GM21423 (cell line): ENCODE measurements around the gene NALCN.

Source experiments
- ATAC-seq: cut with Tn5 transposase; IDR thresholded peaks from one replicate; pipeline ENCODE4 v1.9.1; 2021; ENCODE audit warnings: mild to moderate bottlenecking, moderate library complexity; ENCODE audit not compliant: unreplicated experiment

Gene NALCN

DNA sequence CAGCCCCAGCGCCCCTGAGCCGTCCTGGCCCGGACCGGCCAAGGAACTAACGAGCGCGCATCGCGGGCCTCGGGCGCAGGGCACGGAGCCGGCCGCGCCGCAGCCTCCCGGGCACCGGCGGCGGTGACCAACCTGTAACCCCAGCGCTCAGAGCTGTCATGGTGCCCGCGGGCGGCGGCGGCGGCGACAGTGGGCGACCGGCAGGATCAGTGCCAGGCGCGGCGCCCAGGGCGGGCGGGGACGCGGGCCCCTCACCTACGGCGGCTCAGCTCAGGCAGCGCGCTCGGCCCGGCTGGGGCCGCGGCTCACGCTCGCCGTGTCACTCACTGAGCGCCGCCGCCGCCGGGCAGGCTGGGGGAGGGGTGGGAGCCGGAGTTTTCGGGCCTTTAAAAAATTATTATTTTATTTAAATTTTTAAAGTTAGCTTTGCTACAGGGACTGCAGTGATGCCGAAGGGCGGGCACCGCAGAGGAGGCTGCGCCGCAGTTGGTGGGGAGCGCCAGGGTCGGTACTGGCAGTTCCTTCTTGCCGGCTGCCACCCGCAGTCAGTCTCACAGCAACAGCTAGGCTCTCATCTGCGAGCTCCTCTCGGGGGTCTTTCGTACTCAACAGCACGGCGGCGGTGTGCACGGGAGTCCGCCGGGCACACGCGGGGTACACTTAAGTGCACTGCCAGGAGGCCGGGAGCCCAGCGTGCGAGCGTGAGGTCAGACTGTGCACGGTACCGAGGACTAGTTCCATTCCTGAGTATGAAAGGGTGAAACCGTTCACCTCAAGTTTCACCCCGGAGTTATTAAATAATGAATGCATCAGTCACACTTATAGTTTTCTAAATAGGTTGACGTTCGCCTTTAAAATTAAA is at the start of gene NALCN:
Gene NALCN (minus strand): TSS at position 328 of the 862 bp plus-strand sequence. CDS start 17,382 bp downstream, outside the sequence.
- no peak for ATAC-seq

DNA sequence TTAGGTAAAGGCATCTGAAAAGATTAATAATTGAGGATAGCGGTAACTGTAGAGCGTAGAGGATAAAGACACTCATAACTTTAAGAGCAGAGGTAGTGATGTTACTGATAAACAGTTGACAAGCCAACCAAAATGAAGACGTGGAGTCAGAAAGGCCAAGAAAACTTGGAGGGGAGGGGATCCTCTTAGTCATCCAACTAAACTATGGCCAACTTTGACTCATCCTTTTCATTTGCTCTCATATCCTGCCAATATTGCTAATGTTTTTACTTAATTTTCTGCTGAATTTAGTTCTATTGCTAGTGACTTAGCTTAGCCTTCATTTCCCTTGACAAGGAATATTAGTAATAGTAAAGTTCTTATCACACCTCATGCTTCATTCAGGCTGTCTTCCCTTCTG is 49.6 kb upstream of the NALCN start:
- ATAC-seq, result no peak

DNA sequence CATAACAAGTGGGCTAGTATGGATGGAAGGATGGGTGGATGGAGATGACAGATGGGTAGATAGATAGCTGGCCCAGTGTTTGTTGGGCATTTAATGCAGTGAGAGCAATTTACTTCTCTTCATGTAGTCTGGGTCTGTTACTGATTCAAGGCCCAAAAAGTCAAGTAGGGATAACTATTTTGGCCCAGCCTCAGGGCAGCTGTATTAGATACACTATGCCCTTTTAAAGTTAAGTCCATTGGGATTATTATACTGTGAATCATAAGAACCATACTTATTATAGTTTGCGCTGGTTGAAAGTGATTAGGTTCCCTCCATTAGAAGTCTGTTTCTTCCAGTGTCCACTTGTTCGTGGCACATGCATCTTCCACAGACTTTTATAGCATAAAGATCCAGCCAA is 40.9 kb upstream of the NALCN start:
- no peak for ATAC-seq

DNA sequence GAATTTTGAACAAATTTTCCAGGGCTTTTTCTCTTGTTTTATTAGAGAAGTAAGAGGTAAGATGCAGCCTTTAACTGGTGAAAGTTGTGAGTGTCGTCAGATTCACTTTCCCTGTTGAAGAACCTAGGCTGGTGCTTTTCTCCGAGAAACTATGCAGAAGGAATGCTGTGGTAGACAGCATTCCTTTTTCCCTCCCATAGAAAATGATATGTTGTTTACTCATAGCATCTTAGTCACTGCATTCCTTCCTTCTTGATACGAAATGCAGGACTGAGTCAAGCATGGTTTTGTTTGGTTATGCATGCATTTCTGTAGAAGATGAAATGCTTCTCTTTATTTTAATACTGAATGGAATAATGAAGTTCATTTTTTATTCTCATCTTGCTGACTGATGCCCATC is 39.6 kb upstream of the NALCN start:
- no peak for ATAC-seq

DNA sequence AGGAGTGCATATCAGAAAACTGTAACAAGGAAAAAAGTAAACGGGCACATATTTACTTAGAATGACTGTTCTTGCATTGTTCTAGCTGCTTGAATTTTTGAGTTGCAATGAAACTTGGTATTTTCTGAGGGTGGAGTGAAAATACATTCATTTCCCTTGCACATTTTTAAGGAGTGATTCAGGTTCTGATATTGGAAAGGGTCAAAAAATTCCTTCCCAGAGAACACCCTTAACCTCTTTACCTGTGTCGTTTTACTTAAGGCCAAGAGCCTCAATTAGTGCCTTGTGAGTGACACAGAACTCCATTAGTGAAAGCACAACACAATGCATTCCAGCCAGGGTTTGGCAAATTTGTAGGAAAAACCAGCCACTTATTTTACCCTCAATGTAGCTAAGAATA is 38.5 kb upstream of the NALCN start:
- no peak for ATAC-seq

DNA sequence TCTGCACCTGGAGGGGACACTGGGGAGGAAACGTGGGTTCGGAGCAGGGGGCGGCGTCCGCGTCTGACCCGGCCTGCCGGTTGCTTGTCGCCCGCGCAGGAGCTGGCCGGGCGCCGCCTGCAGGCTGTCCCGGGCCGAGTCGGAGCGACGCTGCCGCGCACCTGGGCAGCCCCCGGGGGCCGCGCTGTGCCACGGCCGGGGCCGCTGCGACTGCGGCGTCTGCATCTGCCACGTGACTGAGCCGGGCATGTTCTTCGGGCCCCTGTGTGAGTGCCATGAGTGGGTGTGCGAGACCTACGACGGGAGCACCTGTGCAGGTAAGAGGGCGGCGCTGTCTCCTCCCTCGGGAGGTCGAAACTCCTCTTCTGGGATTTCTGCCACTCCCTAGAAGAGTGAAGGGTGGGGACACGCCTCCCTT is 37.5 kb upstream of the NALCN start:
- no peak for ATAC-seq

DNA sequence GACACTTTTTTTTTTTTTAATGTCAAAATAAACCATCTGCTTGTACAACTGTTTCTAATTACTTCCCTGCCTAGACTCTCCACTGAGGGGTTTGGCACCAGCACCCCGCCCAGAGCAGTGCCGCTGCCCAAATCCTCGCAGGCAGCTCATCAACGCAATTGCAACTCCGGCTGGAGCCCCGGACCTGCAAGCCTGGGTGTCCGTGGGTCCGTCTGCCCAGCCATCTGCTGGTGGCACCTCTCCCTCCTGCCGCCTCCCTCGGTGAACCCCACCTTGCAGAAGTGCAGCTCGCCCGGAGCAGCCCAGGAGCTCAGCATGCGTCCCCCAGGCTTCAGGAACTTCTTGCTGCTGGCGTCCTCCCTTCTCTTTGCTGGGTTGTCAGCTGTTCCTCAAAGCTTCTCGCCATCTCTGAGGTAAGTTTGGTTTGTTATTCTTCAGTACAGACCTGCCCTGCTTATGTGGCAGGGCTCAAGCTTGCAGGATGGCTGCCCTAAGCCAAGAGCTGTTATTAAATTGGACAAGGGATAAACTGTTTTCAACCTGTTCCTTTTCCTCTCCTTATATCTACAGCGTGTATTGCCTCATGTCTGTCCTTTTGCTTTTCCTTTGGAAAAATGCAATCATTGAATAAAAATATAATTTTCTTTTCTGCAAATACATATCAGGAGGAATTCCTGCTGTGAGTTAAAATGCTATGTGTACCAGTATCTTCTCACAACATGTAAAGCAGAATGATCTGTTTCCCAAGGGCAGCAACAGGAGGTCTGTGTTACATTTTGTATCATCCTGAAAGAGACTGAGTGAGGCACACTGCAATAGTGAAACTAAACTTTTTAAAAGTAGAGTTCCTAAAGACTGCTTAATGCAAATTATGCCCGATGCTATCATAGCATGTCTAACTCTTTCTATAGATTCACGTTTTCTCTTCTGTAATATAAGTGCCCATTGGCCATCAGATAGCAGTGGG is 36.5 kb upstream of the NALCN start, which contains the start of gene ITGBL1:
Gene ITGBL1 (plus strand): TSS at position 157 of the 967 bp plus-strand sequence. CDS start 159 bp downstream, at position 316.
- ATAC-seq, result peak; percentile 69

DNA sequence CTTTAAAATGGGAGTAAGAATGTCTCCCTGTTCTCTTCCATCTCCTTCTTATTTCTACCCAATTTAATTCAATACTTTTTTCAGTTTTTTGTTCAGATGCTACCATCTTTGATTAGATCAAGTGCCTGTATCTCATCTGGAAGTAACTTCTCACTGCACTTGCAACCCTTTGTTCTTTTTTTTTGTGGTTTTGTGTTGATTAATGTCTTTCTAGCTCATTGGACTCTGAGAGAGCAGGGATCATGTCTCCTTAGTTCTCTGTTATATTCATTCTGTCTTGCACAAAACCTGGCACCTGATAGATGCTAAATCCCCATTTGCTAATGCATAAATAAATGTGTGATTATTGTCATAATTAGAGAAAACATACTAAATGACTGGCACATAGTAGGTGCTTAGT is 35.3 kb upstream of the NALCN start:
- no peak for ATAC-seq

DNA sequence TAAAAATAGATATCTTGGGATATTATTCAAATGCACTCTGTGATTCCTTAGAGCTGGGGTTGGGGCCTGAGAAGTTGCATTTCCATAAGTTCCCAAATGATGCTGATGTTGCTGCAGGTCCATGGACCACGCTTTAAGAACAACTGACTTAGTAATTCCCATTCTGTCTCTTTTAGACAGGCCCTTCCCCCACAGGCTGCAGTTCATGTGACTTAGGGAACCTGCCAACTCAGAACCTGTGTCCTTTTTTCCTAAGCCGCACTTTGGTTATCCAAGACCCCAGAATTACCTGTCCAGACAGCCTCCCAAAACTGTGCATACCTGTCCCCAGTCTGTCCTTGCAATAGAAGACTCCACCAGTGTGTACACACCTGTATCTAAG is 34.4 kb upstream of the NALCN start:
- no peak for ATAC-seq

DNA sequence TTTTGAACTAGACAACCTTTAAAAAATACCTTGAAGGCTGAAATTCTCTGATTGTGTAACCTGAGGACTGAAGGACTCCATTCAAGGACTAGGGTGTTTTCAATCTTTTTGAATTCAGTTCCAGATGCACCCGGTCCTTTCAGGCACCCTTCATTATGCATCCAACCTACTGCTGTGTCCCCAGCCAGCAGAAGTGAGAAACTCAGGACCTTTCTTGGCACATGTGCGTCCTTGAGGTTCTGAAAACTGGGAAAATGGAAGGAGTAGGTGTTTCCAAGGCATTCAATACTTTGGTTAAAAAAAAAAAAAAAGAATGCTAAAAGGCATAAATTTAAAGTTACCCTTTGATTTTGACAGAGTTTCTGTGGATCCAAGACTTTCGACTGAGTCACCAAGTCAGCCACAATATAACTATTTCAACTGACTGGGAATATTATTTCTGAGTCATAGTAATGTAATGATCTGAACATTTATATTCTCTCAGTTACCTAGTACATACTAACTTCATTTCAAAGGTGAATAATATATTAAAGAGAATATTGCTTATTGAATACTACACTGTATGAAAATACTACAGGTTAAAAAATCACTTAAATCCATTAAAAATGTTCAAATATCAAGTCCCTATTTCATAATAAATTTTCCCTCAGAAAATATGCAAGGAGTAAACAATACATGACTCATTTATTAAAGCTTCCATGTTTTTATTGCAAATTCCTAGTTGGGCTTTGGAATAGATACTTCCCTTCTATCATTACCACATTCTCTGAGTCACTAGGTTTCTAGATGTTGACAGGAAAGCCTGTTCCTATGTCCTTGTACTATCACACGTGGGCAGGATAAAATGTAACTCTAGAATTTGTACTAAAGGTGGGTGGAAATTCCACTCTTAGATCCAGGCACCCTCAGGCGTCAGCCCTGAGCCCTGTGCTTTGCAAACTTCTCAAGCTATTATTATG is 33.8 kb upstream of the NALCN start:
- ATAC-seq, result no peak

DNA sequence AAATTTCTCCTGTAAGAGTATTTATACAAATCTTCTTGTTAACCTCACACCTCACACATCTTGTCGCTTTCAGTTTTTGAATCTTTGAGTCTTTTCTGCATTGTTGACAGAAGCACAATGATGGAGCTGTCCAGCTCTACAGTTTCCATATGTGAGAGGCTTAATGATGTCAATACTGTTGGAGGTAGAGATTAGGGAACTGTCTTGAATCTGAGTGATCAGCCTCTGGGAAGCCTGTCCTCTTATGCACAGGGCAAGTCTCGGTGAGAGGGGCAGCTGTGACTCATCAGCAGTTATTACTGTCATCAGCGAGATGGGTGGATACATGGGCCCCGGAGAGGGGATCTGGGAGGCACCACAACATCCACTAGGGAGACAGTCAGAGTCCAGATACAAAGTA is 31.5 kb upstream of the NALCN start:
- no peak for ATAC-seq

DNA sequence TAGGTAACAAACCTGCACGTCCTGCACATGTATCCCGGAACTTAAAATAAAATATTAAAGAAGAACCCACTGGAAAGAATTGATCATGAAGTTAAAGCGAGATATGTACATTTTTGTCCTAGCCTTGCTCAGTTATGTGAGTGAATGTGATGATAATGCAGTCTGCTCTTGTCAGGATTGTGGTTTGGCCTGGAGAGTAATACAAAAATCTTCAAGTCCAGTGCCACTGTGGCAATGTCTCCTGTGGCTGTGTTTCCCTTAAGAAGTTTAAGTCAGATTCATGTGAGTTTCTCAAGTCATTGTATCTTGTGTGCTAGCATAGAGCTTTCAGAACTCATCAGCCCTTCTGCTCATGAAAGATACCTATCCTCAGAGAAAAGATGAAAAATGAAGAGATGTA is 18.2 kb upstream of the NALCN start:
- ATAC-seq, result no peak

DNA sequence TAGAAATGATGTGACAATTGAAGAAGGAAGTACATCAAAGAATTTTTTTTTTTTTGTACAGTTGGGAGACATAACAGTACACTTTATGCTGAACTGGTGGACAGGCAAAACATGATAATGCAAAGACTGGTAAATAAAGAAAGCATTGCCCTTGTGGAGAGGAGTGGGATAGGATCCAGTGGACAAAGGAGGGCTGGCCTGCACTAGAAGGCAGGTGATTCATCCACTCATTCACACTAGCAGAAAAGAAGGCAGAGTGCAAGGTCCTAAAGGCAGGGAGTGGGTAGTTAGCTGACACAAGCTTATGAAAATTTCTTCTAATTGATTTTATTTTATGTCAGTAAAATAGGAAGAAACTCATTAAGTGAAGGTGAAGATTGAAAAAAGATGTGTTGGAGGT is 17.6 kb upstream of the NALCN start:
- ATAC-seq, result no peak

DNA sequence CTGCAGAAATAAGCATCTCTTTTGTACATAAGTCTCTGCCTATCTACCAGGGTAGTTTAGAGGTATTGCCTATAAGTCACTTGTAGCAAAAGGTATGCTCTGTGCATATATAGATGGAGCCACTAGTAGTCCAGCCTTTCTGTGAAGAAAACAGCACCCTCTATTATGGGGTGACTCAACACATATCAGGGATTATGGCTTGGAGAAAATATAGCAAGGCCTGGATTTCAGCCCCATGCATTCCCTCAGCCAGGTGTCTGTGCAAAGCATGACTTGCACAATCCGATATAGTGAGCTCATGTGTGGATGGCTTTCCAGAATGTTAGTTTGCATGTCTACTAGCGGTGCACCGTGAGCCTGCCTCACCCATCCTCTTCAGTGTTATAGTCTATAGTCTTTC is 13.4 kb upstream of the NALCN start:
- no peak for ATAC-seq

DNA sequence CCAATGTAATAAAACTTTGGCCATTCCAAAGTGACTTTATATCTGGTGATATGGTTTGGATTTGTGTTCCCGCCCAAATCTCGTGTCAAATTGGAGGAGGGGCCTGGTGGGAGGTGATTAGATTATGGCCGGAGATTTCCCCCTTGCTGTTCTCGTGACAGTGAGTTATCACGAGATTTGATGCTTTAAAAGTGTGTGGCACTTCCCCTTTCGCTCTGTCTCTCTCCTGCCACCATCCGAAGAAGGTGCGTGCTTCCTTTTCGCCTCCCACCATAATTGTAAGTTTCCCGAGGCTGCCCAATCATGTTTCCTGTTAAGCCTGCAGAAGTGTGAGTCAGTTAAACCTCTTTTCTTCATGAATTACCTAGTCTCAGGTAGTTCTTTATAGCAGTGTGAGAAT is 9.3 kb upstream of the NALCN start:
- no peak for ATAC-seq

DNA sequence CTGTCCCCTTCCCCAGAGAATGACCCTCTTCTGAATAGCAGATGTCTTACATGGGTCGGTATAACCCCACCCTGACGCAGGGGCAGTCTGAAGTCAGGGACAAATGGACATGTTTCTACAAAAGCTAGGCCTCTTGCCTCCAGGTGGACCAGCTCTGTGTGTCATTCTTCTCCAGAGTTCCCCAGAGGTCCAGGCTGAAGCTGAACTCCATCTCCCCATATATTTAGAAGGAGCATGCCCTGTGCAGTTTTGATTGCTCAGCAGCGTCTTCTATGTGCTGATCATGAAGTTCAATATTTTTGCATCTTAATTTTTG is 8.8 kb upstream of the NALCN start:
- no peak for ATAC-seq

DNA sequence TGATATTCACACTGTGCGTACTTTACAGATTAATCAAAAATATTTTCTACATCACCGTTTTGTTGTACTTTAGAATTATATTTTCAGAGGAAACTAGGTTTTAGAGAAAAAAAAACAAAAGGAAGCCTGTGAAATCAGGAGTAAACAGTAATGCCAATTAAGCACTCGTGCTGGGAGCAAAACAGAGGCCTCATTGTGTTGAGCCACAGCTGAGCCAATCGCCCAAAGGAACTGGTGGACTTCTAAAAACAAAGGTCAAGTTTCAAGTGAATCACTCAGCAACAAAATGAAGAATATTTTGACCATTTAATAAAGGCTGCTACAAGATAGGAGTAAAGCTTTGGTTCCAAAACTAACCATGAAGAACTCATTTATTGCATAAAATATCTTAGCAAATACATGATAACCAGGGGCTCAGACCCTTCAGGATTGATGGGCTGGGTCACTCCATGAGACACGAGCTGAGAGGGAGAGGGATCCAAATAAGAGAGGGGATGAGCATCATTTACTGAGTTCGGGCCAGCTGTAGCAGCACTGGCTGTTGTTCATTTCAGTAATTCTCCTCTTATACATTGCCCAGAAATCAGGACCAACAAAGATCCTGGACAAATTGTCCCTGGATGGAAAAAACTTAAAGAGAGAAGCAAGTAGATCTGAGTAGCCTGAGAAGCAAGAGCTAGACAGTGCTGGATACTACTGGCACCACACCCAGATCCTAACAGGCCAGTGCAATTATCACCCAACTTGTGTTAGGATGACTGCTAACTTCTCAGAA is 8.3 kb upstream of the NALCN start:
- ATAC-seq, result no peak

DNA sequence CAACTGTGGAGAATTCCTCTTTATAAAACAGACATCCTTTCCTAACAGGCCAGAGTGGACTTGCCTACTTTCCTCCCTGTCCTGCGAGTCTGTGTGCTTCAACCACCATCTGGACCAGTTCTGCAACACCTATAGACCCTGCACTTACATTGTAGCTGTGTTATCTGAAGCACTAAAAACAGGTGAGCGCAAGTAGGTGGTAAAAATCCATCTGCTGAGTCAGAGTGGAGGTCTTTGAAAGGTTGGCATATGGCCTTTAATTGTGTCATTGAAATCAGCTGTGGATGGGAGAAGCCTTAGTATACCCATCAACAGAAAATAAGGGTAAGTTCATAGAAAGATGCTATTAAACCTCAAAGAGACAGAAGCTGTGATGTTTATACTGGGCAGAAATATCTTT is 7.6 kb upstream of the NALCN start:
- no peak for ATAC-seq

DNA sequence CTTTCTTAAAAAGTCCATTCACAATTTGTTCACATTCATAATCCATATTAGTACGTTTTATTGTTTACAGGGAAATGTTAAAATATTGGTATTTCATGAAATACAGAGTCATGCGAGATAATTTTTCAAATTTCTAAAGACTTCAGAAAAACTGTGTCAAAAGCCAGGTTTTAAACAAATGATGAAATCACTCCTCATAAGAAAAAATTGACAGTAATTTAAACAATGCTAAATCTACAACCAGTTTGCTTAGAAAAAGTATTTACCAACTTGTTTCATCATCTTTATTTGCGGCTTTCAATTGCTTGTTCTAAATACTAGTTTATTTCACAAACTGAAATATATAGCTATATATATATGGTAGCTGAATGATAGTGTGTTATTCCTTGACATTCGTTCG is 1.2 kb upstream of the NALCN start:
- no peak for ATAC-seq

DNA sequence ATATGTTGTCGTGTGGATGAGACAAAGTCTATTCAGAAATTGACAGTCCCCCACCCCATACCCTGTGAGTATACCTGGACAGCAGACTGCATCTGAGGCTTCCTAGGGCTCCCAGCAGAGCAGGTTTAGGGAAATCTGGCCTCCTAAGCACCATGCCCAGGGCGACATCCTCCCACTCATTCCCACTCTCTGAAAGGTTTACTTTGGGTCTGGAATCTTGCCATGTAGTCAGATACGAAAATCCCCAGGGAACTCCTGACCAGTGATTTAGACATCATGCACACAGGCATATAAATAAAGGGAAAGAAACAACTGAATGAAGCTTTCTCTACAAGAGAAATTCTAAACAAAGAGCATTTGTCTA is 717 bp upstream of the NALCN start:
- ATAC-seq, result no peak
